ENCODE data around the gene OR2V2.

OR2V2 gene

DNA sequence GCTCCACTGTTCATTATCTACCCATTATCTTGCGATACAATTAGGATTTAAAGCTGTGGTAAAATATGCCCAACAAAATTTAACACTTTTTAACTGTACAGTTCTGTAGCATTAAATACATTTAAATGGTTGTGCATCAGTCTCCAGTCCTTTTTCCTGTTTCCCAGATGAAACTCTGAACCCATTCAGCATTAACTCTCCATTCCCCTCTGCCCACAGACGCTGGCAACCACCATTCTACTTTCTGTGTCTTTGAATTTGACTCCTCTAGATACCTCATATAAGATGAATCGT, 60.5 kb downstream of the OR2V2 start:
- no peaks in the 10 kb centered on the region for H3K36me3 ChIP-seq (ENCODE audit: control insufficient read depth, low read length)
- TF ChIP-seq EZH2phosphoT487 (IDR thresholded peaks at IDR 0.05; ENCODE audit: borderline replicate concordance, low read length), result no peak
- TF ChIP-seq, protein P1, sequence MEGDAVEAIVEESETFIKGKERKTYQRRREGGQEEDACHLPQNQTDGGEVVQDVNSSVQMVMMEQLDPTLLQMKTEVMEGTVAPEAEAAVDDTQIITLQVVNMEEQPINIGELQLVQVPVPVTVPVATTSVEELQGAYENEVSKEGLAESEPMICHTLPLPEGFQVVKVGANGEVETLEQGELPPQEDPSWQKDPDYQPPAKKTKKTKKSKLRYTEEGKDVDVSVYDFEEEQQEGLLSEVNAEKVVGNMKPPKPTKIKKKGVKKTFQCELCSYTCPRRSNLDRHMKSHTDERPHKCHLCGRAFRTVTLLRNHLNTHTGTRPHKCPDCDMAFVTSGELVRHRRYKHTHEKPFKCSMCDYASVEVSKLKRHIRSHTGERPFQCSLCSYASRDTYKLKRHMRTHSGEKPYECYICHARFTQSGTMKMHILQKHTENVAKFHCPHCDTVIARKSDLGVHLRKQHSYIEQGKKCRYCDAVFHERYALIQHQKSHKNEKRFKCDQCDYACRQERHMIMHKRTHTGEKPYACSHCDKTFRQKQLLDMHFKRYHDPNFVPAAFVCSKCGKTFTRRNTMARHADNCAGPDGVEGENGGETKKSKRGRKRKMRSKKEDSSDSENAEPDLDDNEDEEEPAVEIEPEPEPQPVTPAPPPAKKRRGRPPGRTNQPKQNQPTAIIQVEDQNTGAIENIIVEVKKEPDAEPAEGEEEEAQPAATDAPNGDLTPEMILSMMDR (IDR thresholded peaks at IDR 0.05; ENCODE audit: low read depth, low read length, poor library complexity, severe bottlenecking), result no peak
- peaks cover 35% of the 10 kb centered on the region for H3K4me1 ChIP-seq (ENCODE audit: control insufficient read depth, low read length)
- no peaks in the 10 kb centered on the region for H4K20me1 ChIP-seq (ENCODE audit: control insufficient read depth, insufficient read depth, low read depth, low read length)
- no peaks in the 10 kb centered on the region for H3K9me3 ChIP-seq (ENCODE audit: control insufficient read depth, insufficient read depth, low read length)
- H3K79me2 ChIP-seq (ENCODE audit: control insufficient read depth, low read length), result no peaks in the 10 kb centered on the region
- H3K4me2 ChIP-seq (ENCODE audit: low read length), result peak overlapping the region; percentile 83
- H3F3A ChIP-seq (ENCODE audit: control insufficient read depth, insufficient read depth), result peaks cover 15% of the 10 kb centered on the region
- H3K4me3 ChIP-seq (ENCODE audit: low read length), result peak overlapping the region; percentile 80
- no peaks in the 10 kb centered on the region for H3K9me2 ChIP-seq (replicated peaks; ENCODE audit: control insufficient read depth, low read length)
- H3K27me3 ChIP-seq (ENCODE audit: control insufficient read depth, low read length), result peaks cover 37% of the 10 kb centered on the region
- no peak overlapping the region for H3K27ac ChIP-seq (ENCODE audit: low read depth, low read length)

All from DOHH2 (cell line).